Ectodermal cell (in vitro differentiated cells): ENCODE measurements around the gene PRSS48. TPM values are rescaled to one million over a fixed set of nuclear protein-coding genes. Genes with fewer than 3 reads are reported as not detected.
"Not testable (repeated sequence)": the region's sequence is repeated elsewhere in the genome, so short reads cannot be mapped to it uniquely, and the experiment has no call there.

Experiments used
- H3K27ac ChIP-seq: 2 replicates; pipeline ENCODE4 v1.7.0; 2013; ENCODE audit warnings: mild to moderate bottlenecking, low read depth, low read length; ENCODE audit not compliant: insufficient read depth, poor library complexity, severe bottlenecking
- H3K27me3 ChIP-seq: 2 replicates; pipeline ENCODE4 v1.7.0; 2013; ENCODE audit warnings: mild to moderate bottlenecking, low read length; ENCODE audit not compliant: insufficient read depth, control insufficient read depth, poor library complexity, severe bottlenecking
- H3K36me3 ChIP-seq: one replicate; pipeline ENCODE4 v1.7.0; 2013; ENCODE audit warnings: low read length; ENCODE audit not compliant: control insufficient read depth, insufficient read depth
- H3K4me1 ChIP-seq: one replicate; pipeline ENCODE4 v1.7.0; 2013; ENCODE audit warnings: low read length; ENCODE audit not compliant: control insufficient read depth, insufficient read depth
- H3K4me3 ChIP-seq: 2 replicates; pipeline ENCODE4 v1.7.0; 2013; ENCODE audit warnings: low read depth, low read length, control low read depth; ENCODE audit not compliant: insufficient read depth
- H3K9me3 ChIP-seq: 2 replicates; pipeline ENCODE4 v1.7.0; 2013; ENCODE audit warnings: mild to moderate bottlenecking, low read length, moderate library complexity; ENCODE audit not compliant: control insufficient read depth
- WGBS, 2 experiments: methylation state at CpG; one replicate each; pipeline ENCODE4 v1.1.7; 2013; ENCODE audit warnings: missing lambda C conversion rate in 2 of 2; 5-methylcytosine and 5-hydroxymethylcytosine counted together
- polyA plus RNA-seq, 4 experiments: library from polyadenylated mRNA; stranded (reverse); fragments of 50-300 nt; gene quantifications; one replicate each; pipeline ENCODE4 v1.2.3, GENCODE V29; 2013

PRSS48 gene
- not detected for polyA plus RNA-seq (2013, experiment 1 of 4)
- not detected for polyA plus RNA-seq (2013, experiment 2 of 4)
- polyA plus RNA-seq (2013, experiment 3 of 4): not detected
- not detected for polyA plus RNA-seq (2013, experiment 4 of 4)

GRCh38 chr4:151276787-151277562, at the start of gene PRSS48:
PRSS48 (plus strand) TSS chr4:151277161; CDS start chr4:151277173, 12 bp downstream.
- no peaks in the 10 kb centered on the region for H3K4me1 ChIP-seq
- no peaks in the 10 kb centered on the region for H3K36me3 ChIP-seq
- no peak within 1 kb of the TSS for H3K27ac ChIP-seq
- whole genome bisulfite sequencing, 2 experiments: 52 to 65% methylated on average over 5 to 7 of the region's 7 CpGs
- no peak within 1 kb of the TSS for H3K4me3 ChIP-seq
- H3K27me3 ChIP-seq: no peaks in the 10 kb centered on the region
- no peaks in the 10 kb centered on the region for H3K9me3 ChIP-seq

- H3K27ac ChIP-seq: no peak overlapping the region
- H3K4me1 ChIP-seq: no peaks in the 10 kb centered on the region
- no peaks in the 10 kb centered on the region for H3K36me3 ChIP-seq
- WGBS, 2 experiments: 100% methylated on average over 1 of the region's 1 CpG
- H3K27me3 ChIP-seq: no peaks in the 10 kb centered on the region
- no peak overlapping the region for H3K4me3 ChIP-seq
- peaks cover 2% of the 10 kb centered on the region for H3K9me3 ChIP-seq
Measured at GRCh38 chr4:151227172-151227571, 49.8 kb upstream of the PRSS48 start.

GRCh38 chr4:151227731-151228130, 49.2 kb upstream of the PRSS48 start:
- Histone ChIP-seq H3K9me3 (peaks cover 2% of the 10 kb centered on the region), H3K27me3 (no peaks in the 10 kb centered on the region), H3K27ac (no peak overlapping the region), H3K4me1 (no peaks in the 10 kb centered on the region), H3K4me3 (no peak overlapping the region), H3K36me3 (no peaks in the 10 kb centered on the region)
- 86 to 91% methylated on average over 3 of the region's 3 CpGs for WGBS, 2 experiments

GRCh38 chr4:151228189-151229119, 48.5 kb upstream of the PRSS48 start:
- Histone ChIP-seq H3K27ac (no peak overlapping the region), H3K9me3 (peaks cover 2% of the 10 kb centered on the region), H3K36me3 (no peaks in the 10 kb centered on the region), H3K27me3 (no peaks in the 10 kb centered on the region), H3K4me1 (no peaks in the 10 kb centered on the region), H3K4me3 (no peak overlapping the region)
- WGBS, 2 experiments: 91 to 97% methylated on average over 4 of the region's 6 CpGs

GRCh38 chr4:151231915-151232595, 44.9 kb upstream of the PRSS48 start:
- Histone ChIP-seq H3K9me3 (no peaks in the 10 kb centered on the region), H3K27ac (no peak overlapping the region), H3K4me3 (no peak overlapping the region), H3K36me3 (no peaks in the 10 kb centered on the region), H3K27me3 (no peaks in the 10 kb centered on the region), H3K4me1 (no peaks in the 10 kb centered on the region)
- WGBS, 2 experiments: 94 to 96% methylated on average over 7 of the region's 7 CpGs

- WGBS, 2 experiments: 95 to 100% methylated on average over 5 of the region's 5 CpGs
- H3K9me3 ChIP-seq: no peaks in the 10 kb centered on the region
- no peak overlapping the region for H3K4me3 ChIP-seq
- no peak overlapping the region for H3K27ac ChIP-seq
- H3K36me3 ChIP-seq: no peaks in the 10 kb centered on the region
- no peaks in the 10 kb centered on the region for H3K27me3 ChIP-seq
- H3K4me1 ChIP-seq: no peaks in the 10 kb centered on the region
Measured at GRCh38 chr4:151233600-151233999, 43.4 kb upstream of the PRSS48 start.

- 84 to 94% methylated on average over 1 of the region's 1 CpG for WGBS, 2 experiments
- H3K4me3 ChIP-seq: not testable (repeated sequence)
Measured at GRCh38 chr4:151235373-151235772, 41.6 kb upstream of the PRSS48 start.

GRCh38 chr4:151236036-151236435, 40.9 kb upstream of the PRSS48 start:
- H3K4me1 ChIP-seq: no peaks in the 10 kb centered on the region
- no peaks in the 10 kb centered on the region for H3K27me3 ChIP-seq
- no peak overlapping the region for H3K27ac ChIP-seq
- no peak overlapping the region for H3K4me3 ChIP-seq
- WGBS, 2 experiments: 97% methylated on average over 27 of the region's 27 CpGs
- H3K36me3 ChIP-seq: no peaks in the 10 kb centered on the region
- H3K9me3 ChIP-seq: no peaks in the 10 kb centered on the region

More at GRCh38 chr4:151235373-151235772, 41.6 kb upstream of the PRSS48 start:
- not testable (repeated sequence) for H3K4me1 ChIP-seq, H3K27ac ChIP-seq, H3K27me3 ChIP-seq, H3K36me3 ChIP-seq, H3K9me3 ChIP-seq

- H3K36me3 ChIP-seq: no peaks in the 10 kb centered on the region
- H3K4me3 ChIP-seq: no peak overlapping the region
- H3K27me3 ChIP-seq: no peaks in the 10 kb centered on the region
- WGBS, 2 experiments: 53 to 54% methylated on average over 3 of the region's 3 CpGs
- no peak overlapping the region for H3K27ac ChIP-seq
- no peaks in the 10 kb centered on the region for H3K9me3 ChIP-seq
- H3K4me1 ChIP-seq: no peaks in the 10 kb centered on the region
Measured at GRCh38 chr4:151238477-151238876, 38.5 kb upstream of the PRSS48 start.
